Activated CD4-positive, CD25-positive, alpha-beta regulatory T cell (primary cell): ENCODE measurements around the gene ADO.

Source experiments
- DNase-seq, 4 experiments: peaks; one replicate each; lab custom pipeline; 2025; lab: John Stamatoyannopoulos, UW

Gene ADO

GRCh38 chr10:62794306-62794705 is 10.2 kb upstream of the ADO start:
- DNase-seq: no peak

GRCh38 chr10:62795100-62795499 is 9.4 kb upstream of the ADO start:
- no peak for DNase-seq

- DNase-seq: no peak
Observed at GRCh38 chr10:62795762-62796161, 8.8 kb upstream of the ADO start.

GRCh38 chr10:62796896-62797295 is 7.6 kb upstream of the ADO start:
- no peak for DNase-seq

GRCh38 chr10:62801871-62802270 is 2.6 kb upstream of the ADO start:
- no peak for DNase-seq

GRCh38 chr10:62803724-62804355 is 680 bp upstream of the ADO start:
- no peak for DNase-seq

- no peak for DNase-seq
Observed at GRCh38 chr10:62805231-62806099, 945 bp downstream of the ADO start.

- DNase-seq: no peak
Observed at GRCh38 chr10:62806251-62806650, 1.7 kb downstream of the ADO start.

GRCh38 chr10:62810156-62810902 is 5.8 kb downstream of the ADO start:
- DNase-seq: no peak

- peak in 2 of 4 experiments; percentile 26 to 42 for DNase-seq
Observed at GRCh38 chr10:62811159-62811875, 6.8 kb downstream of the ADO start.

- no peak for DNase-seq
Observed at GRCh38 chr10:62812672-62813439, 8.3 kb downstream of the ADO start.

- no peak for DNase-seq
Observed at GRCh38 chr10:62813453-62813852, 8.9 kb downstream of the ADO start.

- no peak for DNase-seq
Observed at GRCh38 chr10:62813981-62814380, 9.5 kb downstream of the ADO start.

- no peak for DNase-seq
Observed at GRCh38 chr10:62814756-62815380, 10.3 kb downstream of the ADO start.

GRCh38 chr10:62815381-62816075 is 11.0 kb downstream of the ADO start:
- DNase-seq: no peak

- no peak for DNase-seq
Observed at GRCh38 chr10:62816076-62816330, 11.5 kb downstream of the ADO start.

GRCh38 chr10:62816331-62817120 is 12.0 kb downstream of the ADO start, which contains the start of gene EGR2:
Gene EGR2, minus strand, starts transcription at chr10:62816366. Its CDS starts 337 bp downstream, at chr10:62816029.
- peak; percentile 81 to 87 (median 84) for DNase-seq

GRCh38 chr10:62817121-62817765 is 12.7 kb downstream of the ADO start:
- DNase-seq: peak in 3 of 4 experiments; percentile 14 to 28 (median 16)
